Measurements from ENCODE around the gene TPPP3. TPM values are rescaled to one million over a fixed set of nuclear protein-coding genes. Genes with fewer than 3 reads are reported as not detected.

Gene TPPP3
- total RNA-seq, 1 donor from 2014 or later, result 29.7 TPM

DNA sequence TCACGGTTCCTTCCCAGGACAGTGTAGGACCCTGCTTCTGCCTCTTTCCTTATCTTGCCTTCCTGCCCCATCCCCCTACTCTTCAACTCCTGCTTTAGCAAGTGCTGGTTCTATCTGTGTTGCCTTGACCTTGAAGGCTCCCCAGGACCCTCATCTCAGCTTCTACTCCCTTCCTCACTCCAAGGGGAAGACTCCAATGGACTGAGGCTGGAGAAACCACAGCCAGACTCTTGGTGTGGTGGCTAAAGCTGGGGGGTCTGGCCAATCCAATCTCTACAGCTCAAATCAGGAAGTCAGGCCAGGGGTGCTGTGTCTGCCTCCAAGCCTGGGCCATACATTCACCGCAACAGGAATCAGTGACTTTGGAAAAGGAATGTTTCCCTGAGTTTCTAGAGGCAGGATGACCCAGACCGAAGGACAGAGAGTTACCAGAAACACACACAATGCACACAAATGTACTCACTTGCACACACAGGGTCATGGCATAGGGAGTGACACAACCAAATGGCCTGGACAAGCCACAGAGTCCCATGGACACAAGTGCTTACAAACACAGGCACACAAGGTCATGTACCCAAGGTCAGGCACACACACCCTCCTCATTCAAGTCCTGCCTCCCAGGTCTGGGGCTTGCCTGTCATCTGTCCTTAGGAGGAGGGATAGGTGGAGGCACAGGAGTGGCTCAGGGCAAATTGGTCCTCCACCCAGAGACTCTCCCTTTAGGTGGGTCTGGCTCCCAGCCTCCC lies 35.9 kb upstream of the TPPP3 start:
- DNase-seq (no peak), ATAC-seq (no peak)
- TF ChIP-seq, protein P1, sequence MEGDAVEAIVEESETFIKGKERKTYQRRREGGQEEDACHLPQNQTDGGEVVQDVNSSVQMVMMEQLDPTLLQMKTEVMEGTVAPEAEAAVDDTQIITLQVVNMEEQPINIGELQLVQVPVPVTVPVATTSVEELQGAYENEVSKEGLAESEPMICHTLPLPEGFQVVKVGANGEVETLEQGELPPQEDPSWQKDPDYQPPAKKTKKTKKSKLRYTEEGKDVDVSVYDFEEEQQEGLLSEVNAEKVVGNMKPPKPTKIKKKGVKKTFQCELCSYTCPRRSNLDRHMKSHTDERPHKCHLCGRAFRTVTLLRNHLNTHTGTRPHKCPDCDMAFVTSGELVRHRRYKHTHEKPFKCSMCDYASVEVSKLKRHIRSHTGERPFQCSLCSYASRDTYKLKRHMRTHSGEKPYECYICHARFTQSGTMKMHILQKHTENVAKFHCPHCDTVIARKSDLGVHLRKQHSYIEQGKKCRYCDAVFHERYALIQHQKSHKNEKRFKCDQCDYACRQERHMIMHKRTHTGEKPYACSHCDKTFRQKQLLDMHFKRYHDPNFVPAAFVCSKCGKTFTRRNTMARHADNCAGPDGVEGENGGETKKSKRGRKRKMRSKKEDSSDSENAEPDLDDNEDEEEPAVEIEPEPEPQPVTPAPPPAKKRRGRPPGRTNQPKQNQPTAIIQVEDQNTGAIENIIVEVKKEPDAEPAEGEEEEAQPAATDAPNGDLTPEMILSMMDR (IDR thresholded peaks at IDR 0.05), result no peak
- no peaks in the 10 kb centered on the region for H3K36me3 ChIP-seq
- no peak overlapping the region for H3K4me3 ChIP-seq
- no peak overlapping the region for H3K27ac ChIP-seq
- peaks cover 29% of the 10 kb centered on the region for H3K4me1 ChIP-seq
- intact Hi-C loops (cut with DNase I), result no loop called here
- no peaks in the 10 kb centered on the region for H3K9me3 ChIP-seq
- H3K27me3 ChIP-seq, result peaks cover 6% of the 10 kb centered on the region

DNA sequence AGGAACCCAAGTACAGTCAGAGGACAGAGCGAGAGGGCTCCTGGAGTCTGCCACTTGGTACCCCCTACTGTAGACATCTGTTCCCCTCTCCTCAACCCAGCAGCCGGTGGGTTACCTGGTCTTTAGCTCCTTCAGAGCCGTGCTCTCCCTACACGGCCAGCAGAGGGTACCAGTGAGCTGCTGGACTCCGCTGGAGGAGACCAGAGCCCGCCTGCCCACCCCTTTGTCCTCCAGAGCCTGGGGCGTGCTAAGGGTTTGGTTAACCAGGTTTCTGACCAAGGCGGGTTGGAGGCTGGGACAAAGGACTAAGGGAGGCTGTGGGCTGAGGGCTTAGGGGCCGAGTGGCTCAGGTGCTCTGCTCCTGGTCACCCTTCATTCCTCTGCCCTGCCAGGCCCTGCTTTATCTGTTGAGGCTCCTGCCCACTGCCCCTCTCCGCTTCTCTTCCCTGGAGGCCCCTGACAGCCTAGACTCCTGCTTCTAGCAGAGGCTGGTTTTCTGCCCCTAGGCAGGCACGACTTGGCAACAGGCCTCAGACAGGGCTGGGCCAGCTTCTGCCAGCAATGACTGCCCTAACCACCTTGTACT lies 34.9 kb upstream of the TPPP3 start:
- no peak overlapping the region for H3K4me3 ChIP-seq
- H3K27me3 ChIP-seq, result peaks cover 6% of the 10 kb centered on the region
- intact Hi-C loops (cut with DNase I), result no loop called here
- ATAC-seq, result peak; percentile 77
- no peak overlapping the region for H3K27ac ChIP-seq
- peak; percentile 85 for DNase-seq
- no peaks in the 10 kb centered on the region for H3K36me3 ChIP-seq
- peaks cover 29% of the 10 kb centered on the region for H3K4me1 ChIP-seq
- TF ChIP-seq, protein P1 (IDR thresholded peaks at IDR 0.05), result peak; percentile 90
- no peaks in the 10 kb centered on the region for H3K9me3 ChIP-seq

DNA sequence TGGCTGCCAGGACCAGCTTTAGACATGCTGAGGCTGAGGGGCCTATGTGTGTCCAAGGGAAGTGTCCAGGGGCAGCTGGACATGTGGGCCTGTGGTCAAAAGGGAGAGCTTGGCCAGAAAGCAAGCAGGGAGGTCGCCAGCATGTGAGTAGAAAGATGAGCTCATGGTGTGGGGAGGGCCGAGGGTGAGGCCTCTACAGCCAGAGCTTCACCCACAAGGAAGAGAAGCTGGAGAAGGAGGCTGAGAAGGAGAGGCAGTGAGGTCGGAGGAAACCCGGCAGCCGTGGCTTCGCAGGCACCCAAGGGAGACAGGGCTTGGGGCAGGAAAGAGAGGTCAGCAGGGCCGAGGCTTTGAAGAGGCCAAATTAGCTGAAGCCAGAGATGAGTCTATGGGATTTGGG lies 33.7 kb upstream of the TPPP3 start:
- H3K27me3 ChIP-seq, result peaks cover 6% of the 10 kb centered on the region
- H3K9me3 ChIP-seq, result no peaks in the 10 kb centered on the region
- H3K4me3 ChIP-seq, result no peak overlapping the region
- intact Hi-C loops (cut with DNase I), result no loop called here
- no peak overlapping the region for H3K27ac ChIP-seq
- TF ChIP-seq, protein P1 (IDR thresholded peaks at IDR 0.05), result no peak
- peaks cover 25% of the 10 kb centered on the region for H3K4me1 ChIP-seq
- ATAC-seq (no peak), DNase-seq (no peak)
- H3K36me3 ChIP-seq, result no peaks in the 10 kb centered on the region

DNA sequence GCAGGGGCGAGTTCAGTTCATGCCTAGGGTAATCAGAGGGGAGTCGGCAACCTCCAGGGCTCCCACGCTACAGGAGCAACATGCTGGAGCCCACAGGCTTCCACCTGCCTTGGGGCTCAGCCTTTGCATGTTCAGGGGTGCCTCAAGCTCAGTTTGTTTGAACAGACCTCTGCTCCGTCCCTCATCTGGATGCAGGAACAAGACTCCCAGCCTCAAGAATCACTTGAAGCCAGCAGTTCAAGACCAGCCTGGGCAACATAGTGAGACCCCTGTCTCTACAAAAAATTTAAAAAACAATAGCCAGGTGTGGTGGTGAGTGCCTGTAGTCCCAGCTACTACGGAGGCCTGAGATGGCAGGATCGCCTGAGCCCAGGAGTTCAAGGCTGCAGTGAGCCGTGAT lies 32.7 kb upstream of the TPPP3 start:
- peaks cover 19% of the 10 kb centered on the region for H3K4me1 ChIP-seq
- H3K36me3 ChIP-seq, result no peaks in the 10 kb centered on the region
- TF ChIP-seq, protein P1 (IDR thresholded peaks at IDR 0.05), result no peak
- intact Hi-C loops (cut with DNase I), result no loop called here
- no peaks in the 10 kb centered on the region for H3K9me3 ChIP-seq
- H3K4me3 ChIP-seq, result no peak overlapping the region
- DNase-seq, result no peak
- peaks cover 6% of the 10 kb centered on the region for H3K27me3 ChIP-seq
- H3K27ac ChIP-seq, result no peak overlapping the region
- no peak for ATAC-seq

DNA sequence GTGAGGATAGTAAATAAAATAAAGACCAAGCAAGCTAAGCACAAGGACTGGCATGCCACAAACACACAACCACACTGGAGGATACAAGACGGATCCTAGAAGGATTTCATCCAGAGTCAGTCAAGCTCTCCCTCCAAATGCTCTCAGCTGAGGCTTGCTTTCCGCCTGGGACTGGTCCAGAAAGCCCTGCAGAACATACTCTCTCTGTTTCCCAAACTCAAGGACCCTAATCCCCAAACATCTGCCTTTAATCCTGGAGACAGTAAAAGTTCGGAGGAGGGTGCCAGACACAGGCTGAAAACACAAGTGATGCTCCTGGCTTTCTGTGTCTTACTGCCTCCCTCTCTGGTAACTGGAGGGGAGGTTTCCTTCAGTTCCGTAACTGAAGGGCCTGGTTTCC lies 32.3 kb upstream of the TPPP3 start:
- intact Hi-C loops (cut with DNase I), result no loop called here
- peaks cover 6% of the 10 kb centered on the region for H3K27me3 ChIP-seq
- peaks cover 15% of the 10 kb centered on the region for H3K4me1 ChIP-seq
- no peak for ATAC-seq
- TF ChIP-seq, protein P1 (IDR thresholded peaks at IDR 0.05), result no peak
- H3K9me3 ChIP-seq, result no peaks in the 10 kb centered on the region
- DNase-seq, result no peak
- no peak overlapping the region for H3K4me3 ChIP-seq
- no peaks in the 10 kb centered on the region for H3K36me3 ChIP-seq
- no peak overlapping the region for H3K27ac ChIP-seq
